ENCODE measurements around the gene RPL7A. TPM values are rescaled to one million over a fixed set of nuclear protein-coding genes. Genes with fewer than 3 reads are reported as not detected.
"Not testable (repeated sequence)": the region's sequence is repeated elsewhere in the genome, so short reads cannot be mapped to it uniquely, and the experiment has no call there.

The RPL7A gene
- total RNA-seq, 3 donors from 2014 or later = 2,020 to 2,813 (median 2,212) TPM

DNA sequence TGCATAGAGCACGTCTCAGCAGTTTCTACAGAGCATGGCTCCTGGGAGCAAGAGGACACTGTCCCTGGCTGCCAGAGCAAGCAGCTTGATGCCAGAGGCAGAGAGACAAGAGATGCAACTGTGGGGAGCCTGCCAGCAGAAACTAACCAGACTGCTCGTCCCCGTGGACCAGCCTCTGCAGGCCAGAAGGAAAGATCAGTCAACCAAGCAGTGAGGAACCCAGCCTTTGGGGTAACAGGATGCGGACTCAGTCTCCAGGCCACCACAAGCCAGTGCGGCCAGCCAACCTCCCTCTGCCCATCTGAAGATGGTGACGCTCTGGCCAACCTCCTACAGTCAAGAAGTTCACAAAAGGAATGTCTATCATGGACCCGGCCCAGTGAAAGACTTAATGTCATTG lies 24.1 kb downstream of the RPL7A start:
- H3K36me3 ChIP-seq = no peaks in the 10 kb centered on the region
- no peak for DNase-seq (ENCODE audit: low spot score in 2 of 2)
- H3K9me3 ChIP-seq = no peaks in the 10 kb centered on the region
- TF ChIP-seq POLR2A (IDR thresholded peaks at IDR 0.05) (no peak), POLR2AphosphoS5 (IDR thresholded peaks at IDR 0.05) (no peak)
- TF ChIP-seq, protein P1, sequence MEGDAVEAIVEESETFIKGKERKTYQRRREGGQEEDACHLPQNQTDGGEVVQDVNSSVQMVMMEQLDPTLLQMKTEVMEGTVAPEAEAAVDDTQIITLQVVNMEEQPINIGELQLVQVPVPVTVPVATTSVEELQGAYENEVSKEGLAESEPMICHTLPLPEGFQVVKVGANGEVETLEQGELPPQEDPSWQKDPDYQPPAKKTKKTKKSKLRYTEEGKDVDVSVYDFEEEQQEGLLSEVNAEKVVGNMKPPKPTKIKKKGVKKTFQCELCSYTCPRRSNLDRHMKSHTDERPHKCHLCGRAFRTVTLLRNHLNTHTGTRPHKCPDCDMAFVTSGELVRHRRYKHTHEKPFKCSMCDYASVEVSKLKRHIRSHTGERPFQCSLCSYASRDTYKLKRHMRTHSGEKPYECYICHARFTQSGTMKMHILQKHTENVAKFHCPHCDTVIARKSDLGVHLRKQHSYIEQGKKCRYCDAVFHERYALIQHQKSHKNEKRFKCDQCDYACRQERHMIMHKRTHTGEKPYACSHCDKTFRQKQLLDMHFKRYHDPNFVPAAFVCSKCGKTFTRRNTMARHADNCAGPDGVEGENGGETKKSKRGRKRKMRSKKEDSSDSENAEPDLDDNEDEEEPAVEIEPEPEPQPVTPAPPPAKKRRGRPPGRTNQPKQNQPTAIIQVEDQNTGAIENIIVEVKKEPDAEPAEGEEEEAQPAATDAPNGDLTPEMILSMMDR (IDR thresholded peaks at IDR 0.05) = no peak
- no peak overlapping the region for H3K4me3 ChIP-seq
- H3K27ac ChIP-seq = peak overlapping the region in 1 of 2 donors; percentile 15
- peaks cover 0 to 29% of the 10 kb centered on the region in 2 donors for H3K4me1 ChIP-seq
- intact Hi-C loops (cut with DNase I; ENCODE audit: low total_unique reads) = no loop called here
- no peaks in the 10 kb centered on the region for H3K27me3 ChIP-seq

DNA sequence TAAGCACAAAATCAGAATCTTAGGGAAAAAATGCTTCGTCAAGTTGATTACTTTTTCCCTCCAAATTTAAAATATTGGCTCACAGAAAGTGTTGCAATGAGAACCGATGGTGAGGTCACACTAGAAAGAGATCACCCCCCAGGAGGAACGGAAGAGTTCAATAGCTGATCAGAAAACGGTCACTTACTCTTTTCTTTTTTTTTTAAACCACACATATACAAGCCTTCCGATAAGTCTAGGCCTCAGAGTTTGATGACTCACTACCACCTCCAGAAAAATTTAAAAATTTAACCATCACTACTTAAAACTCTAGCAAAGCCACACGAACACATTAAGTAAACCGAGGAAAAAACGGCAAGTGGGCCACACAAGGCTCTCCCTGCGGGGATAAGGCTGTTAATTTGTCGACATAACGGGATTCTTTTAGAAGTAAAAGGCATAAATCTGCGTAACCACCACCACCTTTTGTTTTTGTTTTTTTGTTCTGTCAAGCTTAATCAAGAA lies 26.6 kb downstream of the RPL7A start:
- H3K4me1 ChIP-seq = peaks cover 0 to 15% of the 10 kb centered on the region in 2 donors
- intact Hi-C loops (cut with DNase I; ENCODE audit: low total_unique reads) = no loop called here
- no peaks in the 10 kb centered on the region for H3K27me3 ChIP-seq
- H3K9me3 ChIP-seq = no peaks in the 10 kb centered on the region
- peak overlapping the region; percentile 97 to 98 for H3K27ac ChIP-seq
- no peak for DNase-seq (ENCODE audit: low spot score in 2 of 2)
- H3K36me3 ChIP-seq = no peaks in the 10 kb centered on the region
- H3K4me3 ChIP-seq = peak overlapping the region; percentile 95 to 99 (median 97)
- TF ChIP-seq, protein P1 (IDR thresholded peaks at IDR 0.05) = no peak
- TF ChIP-seq POLR2A (IDR thresholded peaks at IDR 0.05) (no peak), POLR2AphosphoS5 (IDR thresholded peaks at IDR 0.05) (no peak)

DNA sequence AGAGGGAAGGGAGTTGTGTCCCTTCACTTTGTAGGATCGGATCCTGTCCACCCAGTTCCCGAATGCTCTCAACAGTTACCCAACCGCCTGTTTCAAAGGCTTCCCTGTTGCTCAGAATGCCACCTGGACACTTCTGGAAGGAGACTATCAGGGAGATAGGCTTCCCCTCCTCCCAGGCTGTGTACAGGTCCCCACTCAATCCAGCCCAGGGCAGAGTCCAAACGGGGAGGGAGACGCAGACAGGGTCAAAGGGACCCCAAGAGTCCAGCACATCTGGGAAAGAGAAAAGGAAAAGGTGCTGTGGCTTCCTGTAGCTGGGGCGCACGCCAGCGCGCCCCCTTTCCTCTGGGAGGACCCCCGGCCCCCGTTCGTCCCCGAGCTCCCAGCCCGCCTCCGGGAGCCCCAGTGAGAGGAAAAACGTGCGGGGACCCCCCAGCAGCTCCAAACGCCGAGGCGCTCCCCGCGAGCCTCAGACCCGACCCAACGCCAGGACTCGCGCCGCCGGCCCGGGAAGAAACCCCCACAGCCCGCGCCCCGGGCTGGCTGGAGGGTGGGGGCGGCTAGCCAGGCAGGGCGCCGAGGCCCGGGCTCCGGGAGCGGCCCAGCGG lies 27.2 kb downstream of the RPL7A start:
- H3K27ac ChIP-seq = peak overlapping the region; percentile 97 to 98
- H3K36me3 ChIP-seq = no peaks in the 10 kb centered on the region
- no peak for DNase-seq (ENCODE audit: low spot score in 2 of 2)
- no peaks in the 10 kb centered on the region for H3K9me3 ChIP-seq
- TF ChIP-seq POLR2AphosphoS5 (IDR thresholded peaks at IDR 0.05) = peak in 1 of 3 donors; percentile 16
- TF ChIP-seq, protein P1 (IDR thresholded peaks at IDR 0.05) = no peak
- H3K27me3 ChIP-seq = no peaks in the 10 kb centered on the region
- H3K4me1 ChIP-seq = peaks cover 0 to 11% of the 10 kb centered on the region in 2 donors
- H3K4me3 ChIP-seq = peak overlapping the region; percentile 95 to 99 (median 97)
- intact Hi-C loops (cut with DNase I; ENCODE audit: low total_unique reads) = no loop called here

GRCh38 chr9:133375724-133376654 lies 28.0 kb downstream of the RPL7A start, which contains the start of the genes STKLD1 and SURF4:
Gene STKLD1, plus strand, starts transcription at chr9:133376366. Its CDS starts 108 bp downstream, at chr9:133376474.
Gene SURF4, minus strand, starts transcription at chr9:133376060. Its CDS starts 91 bp downstream, at chr9:133375969.
- Histone ChIP-seq H3K4me1 (peaks cover 0 to 11% of the 10 kb centered on the region in 2 donors), H3K36me3 (no peaks in the 10 kb centered on the region), H3K27ac (peak within 1 kb of the TSS; percentile 97 to 98), H3K9me3 (no peaks in the 10 kb centered on the region), H3K4me3 (peak within 1 kb of the TSS; percentile 95 to 99 (median 97)), H3K27me3 (no peaks in the 10 kb centered on the region)
- TF ChIP-seq POLR2AphosphoS5 (IDR thresholded peaks at IDR 0.05) (peak in 2 of 3 donors; percentile 79), POLR2A (IDR thresholded peaks at IDR 0.05) (no peak)
- TF ChIP-seq, protein P1 (IDR thresholded peaks at IDR 0.05) = peak in 1 of 3 donors; percentile 28
- peak; percentile 90 to 94 for DNase-seq (ENCODE audit: low spot score in 2 of 2)
- intact Hi-C loops (cut with DNase I; ENCODE audit: low total_unique reads) = no loop called here

GRCh38 chr9:133377280-133377679 lies 29.3 kb downstream of the RPL7A start:
- H3K27ac ChIP-seq = peak overlapping the region; percentile 10 to 70
- H3K4me1 ChIP-seq = not testable (repeated sequence)

More at GRCh38 chr9:133377280-133377679, 29.3 kb downstream of the RPL7A start:
- H3K27me3 ChIP-seq; H3K9me3 ChIP-seq; H3K36me3 ChIP-seq; DNase-seq (ENCODE audit: low spot score in 2 of 2); intact Hi-C loops (cut with DNase I; ENCODE audit: low total_unique reads): not testable (repeated sequence)
- peak overlapping the region in 1 of 3 donors; percentile 36 for H3K4me3 ChIP-seq
